Vagina (tissue), 2 donors: ENCODE data around the gene ADAMTS2. TPM values are rescaled to one million over a fixed set of nuclear protein-coding genes. Genes with fewer than 3 reads are reported as not detected.

Source experiments
- DNase-seq, 2 donors: peaks; one replicate each; pipeline ENCODE4 v3.0.0-alpha.2; 2017; ENCODE audit errors: extremely low spot score in 2 of 2
- H3K27ac ChIP-seq: fragments of 200-600 bp; sonication (generic); one replicate; pipeline ENCODE4 v1.5.1; 2019
- H3K27me3 ChIP-seq: fragments of 200-600 bp; sonication (generic); one replicate; pipeline ENCODE4 v1.5.1; 2019
- H3K36me3 ChIP-seq, 2 donors: fragments of 200-600 bp; sonication (generic); one replicate each; pipeline ENCODE4 v1.5.1; 2017 to 2019
- H3K4me1 ChIP-seq: fragments of 200-600 bp; sonication (generic); one replicate; pipeline ENCODE4 v1.5.1; 2019
- H3K4me3 ChIP-seq, 2 donors: fragments of 200-600 bp; sonication (generic); 1 replicate in 1 of 2; 2 replicates in 1 of 2; pipeline ENCODE4 v1.5.1; 2016 to 2019
- H3K9me3 ChIP-seq: fragments of 200-600 bp; sonication (generic); one replicate; pipeline ENCODE4 v1.5.1; 2019
- POLR2A ChIP-seq, 2 donors: fragments of 450-650 bp; IDR thresholded peaks; one replicate each; pipeline ENCODE4 v1.6.1; 2017; ENCODE audit warnings: antibody characterized with exemption in 2 of 2, mild to moderate bottlenecking in 2 of 2, moderate library complexity in 2 of 2
- POLR2AphosphoS5 ChIP-seq, 2 donors: sonication (generic); formaldehyde crosslinking; IDR thresholded peaks; one replicate each; pipeline ENCODE4 v1.9.0; 2017; ENCODE audit warnings: antibody characterized with exemption in 2 of 2, mild to moderate bottlenecking in 2 of 2, low read depth in 1 of 2; ENCODE audit not compliant: insufficient read depth in 1 of 2
- intact Hi-C: fragments of 100-400 bp; cut with DNase I; formaldehyde crosslinking; loops from one replicate; pipeline ENCODE4 v1.15.1; 2023
- total RNA-seq: library from RNA; depleted of rRNA; stranded (reverse); fragments of >200 nt; gene quantifications from one replicate; pipeline ENCODE4 v1.2.3, GENCODE V29; 2016
- TF ChIP-seq, protein P1 (sequence below), 3 experiments: fragments of 450-650 bp in 2 of 3; fragments of 200-600 bp in 1 of 3; sonication (generic) in 1 of 3; IDR thresholded peaks; one replicate each; pipeline ENCODE4 v1.5.1; 2017 to 2019; ENCODE audit warnings: antibody characterized with exemption in 3 of 3, mild to moderate bottlenecking in 2 of 3, moderate library complexity in 2 of 3

Gene ADAMTS2
- total RNA-seq, 1 donor from 2014 or later, result 17.4 TPM

GRCh38 chr5:179118756-179119414 lies 226.4 kb downstream of the ADAMTS2 start:
- Histone ChIP-seq H3K9me3 (no peaks in the 10 kb centered on the region), H3K36me3 (no peaks in the 10 kb centered on the region), H3K4me3 (no peak overlapping the region), H3K27me3 (no peaks in the 10 kb centered on the region), H3K27ac (no peak overlapping the region), H3K4me1 (no peaks in the 10 kb centered on the region)
- TF ChIP-seq, protein P1, sequence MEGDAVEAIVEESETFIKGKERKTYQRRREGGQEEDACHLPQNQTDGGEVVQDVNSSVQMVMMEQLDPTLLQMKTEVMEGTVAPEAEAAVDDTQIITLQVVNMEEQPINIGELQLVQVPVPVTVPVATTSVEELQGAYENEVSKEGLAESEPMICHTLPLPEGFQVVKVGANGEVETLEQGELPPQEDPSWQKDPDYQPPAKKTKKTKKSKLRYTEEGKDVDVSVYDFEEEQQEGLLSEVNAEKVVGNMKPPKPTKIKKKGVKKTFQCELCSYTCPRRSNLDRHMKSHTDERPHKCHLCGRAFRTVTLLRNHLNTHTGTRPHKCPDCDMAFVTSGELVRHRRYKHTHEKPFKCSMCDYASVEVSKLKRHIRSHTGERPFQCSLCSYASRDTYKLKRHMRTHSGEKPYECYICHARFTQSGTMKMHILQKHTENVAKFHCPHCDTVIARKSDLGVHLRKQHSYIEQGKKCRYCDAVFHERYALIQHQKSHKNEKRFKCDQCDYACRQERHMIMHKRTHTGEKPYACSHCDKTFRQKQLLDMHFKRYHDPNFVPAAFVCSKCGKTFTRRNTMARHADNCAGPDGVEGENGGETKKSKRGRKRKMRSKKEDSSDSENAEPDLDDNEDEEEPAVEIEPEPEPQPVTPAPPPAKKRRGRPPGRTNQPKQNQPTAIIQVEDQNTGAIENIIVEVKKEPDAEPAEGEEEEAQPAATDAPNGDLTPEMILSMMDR (IDR thresholded peaks at IDR 0.05), result no peak
- TF ChIP-seq POLR2AphosphoS5 (IDR thresholded peaks at IDR 0.05; ENCODE audit: insufficient read depth in 1 of 2, low read depth in 1 of 2) (no peak), POLR2A (IDR thresholded peaks at IDR 0.05) (no peak)
- peak in 1 of 2 donors; percentile 13 for DNase-seq
- intact Hi-C loops, result no loop called here

DNA sequence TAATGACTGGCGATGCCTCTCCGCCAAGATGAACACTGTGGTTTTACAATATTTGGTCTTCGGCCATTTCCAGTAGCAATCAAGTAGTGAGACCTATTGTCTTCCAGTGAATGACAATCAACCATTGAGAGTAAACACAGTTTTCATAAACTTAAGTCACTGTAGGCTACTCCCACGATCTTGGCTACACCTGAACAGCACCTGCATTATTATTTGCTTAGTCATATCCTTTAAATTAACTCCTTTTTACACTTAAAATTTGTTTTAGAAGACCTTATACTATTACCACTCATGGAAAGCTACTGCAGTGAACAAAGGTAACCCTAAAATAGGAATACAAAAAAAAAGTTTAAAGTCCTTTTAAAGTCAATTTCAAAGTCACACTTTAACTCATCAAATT lies 226.9 kb downstream of the ADAMTS2 start:
- H3K9me3 ChIP-seq, result no peaks in the 10 kb centered on the region
- H3K4me1 ChIP-seq, result no peaks in the 10 kb centered on the region
- no peak overlapping the region for H3K4me3 ChIP-seq
- H3K27me3 ChIP-seq, result no peaks in the 10 kb centered on the region
- no peak for DNase-seq
- H3K27ac ChIP-seq, result no peak overlapping the region
- intact Hi-C loops, result no loop called here
- TF ChIP-seq POLR2AphosphoS5 (IDR thresholded peaks at IDR 0.05; ENCODE audit: insufficient read depth in 1 of 2, low read depth in 1 of 2) (no peak), POLR2A (IDR thresholded peaks at IDR 0.05) (no peak)
- TF ChIP-seq, protein P1 (IDR thresholded peaks at IDR 0.05), result no peak
- no peaks in the 10 kb centered on the region for H3K36me3 ChIP-seq

DNA sequence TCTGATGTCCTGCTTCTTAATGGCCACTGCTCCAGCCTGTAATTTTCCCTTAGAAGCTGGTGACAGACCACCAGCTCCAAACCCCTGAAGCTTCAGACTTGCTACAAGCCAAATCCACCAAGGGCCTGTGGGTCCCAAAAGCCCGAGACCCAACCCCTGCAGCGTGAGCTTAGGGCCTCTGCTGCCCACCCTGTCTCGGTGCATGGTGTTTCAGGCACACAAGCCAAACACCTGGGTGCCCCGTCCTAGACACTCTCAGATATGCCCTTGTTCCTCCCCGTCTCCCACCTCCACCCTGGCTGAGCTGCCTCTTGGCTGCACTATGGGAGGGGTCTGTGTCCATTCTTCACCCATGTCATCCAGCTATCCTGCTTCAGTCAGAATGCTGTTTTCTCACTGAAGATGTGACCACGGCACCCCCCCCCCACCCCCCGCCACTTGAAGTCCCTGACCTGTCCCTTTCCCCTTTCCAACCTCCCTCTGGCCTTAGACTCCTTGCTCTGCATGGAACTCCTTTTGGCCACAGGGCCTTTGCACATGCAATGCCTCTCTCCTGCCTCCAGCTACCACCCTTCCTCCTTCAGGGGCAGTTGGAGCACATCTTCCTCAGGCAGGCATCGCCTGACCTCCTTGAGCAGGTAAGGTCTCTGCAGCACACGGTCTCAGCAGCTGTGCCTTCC lies 229.3 kb downstream of the ADAMTS2 start:
- TF ChIP-seq POLR2A (IDR thresholded peaks at IDR 0.05) (no peak), POLR2AphosphoS5 (IDR thresholded peaks at IDR 0.05; ENCODE audit: insufficient read depth in 1 of 2, low read depth in 1 of 2) (no peak)
- TF ChIP-seq, protein P1 (IDR thresholded peaks at IDR 0.05), result no peak
- intact Hi-C loops, result no loop called here
- Histone ChIP-seq H3K27me3 (no peaks in the 10 kb centered on the region), H3K27ac (no peak overlapping the region), H3K4me3 (no peak overlapping the region), H3K4me1 (no peaks in the 10 kb centered on the region), H3K9me3 (no peaks in the 10 kb centered on the region), H3K36me3 (no peaks in the 10 kb centered on the region)
- DNase-seq, result peak; percentile 70 to 89

GRCh38 chr5:179115307-179115706 lies 230.0 kb downstream of the ADAMTS2 start:
- Histone ChIP-seq H3K4me1 (no peaks in the 10 kb centered on the region), H3K9me3 (no peaks in the 10 kb centered on the region), H3K4me3 (no peak overlapping the region), H3K27me3 (no peaks in the 10 kb centered on the region), H3K27ac (no peak overlapping the region), H3K36me3 (no peaks in the 10 kb centered on the region)
- TF ChIP-seq, protein P1 (IDR thresholded peaks at IDR 0.05), result no peak
- TF ChIP-seq POLR2AphosphoS5 (IDR thresholded peaks at IDR 0.05; ENCODE audit: insufficient read depth in 1 of 2, low read depth in 1 of 2) (no peak), POLR2A (IDR thresholded peaks at IDR 0.05) (no peak)
- intact Hi-C loops, result no loop called here
- DNase-seq, result peak in 1 of 2 donors; percentile 2

- Histone ChIP-seq H3K4me3 (no peak overlapping the region), H3K36me3 (no peaks in the 10 kb centered on the region), H3K27ac (no peak overlapping the region), H3K27me3 (no peaks in the 10 kb centered on the region), H3K9me3 (no peaks in the 10 kb centered on the region), H3K4me1 (no peaks in the 10 kb centered on the region)
- DNase-seq, result peak in 1 of 2 donors; percentile 76
- intact Hi-C loops, result no loop called here
- TF ChIP-seq POLR2A (IDR thresholded peaks at IDR 0.05), result no peak
- TF ChIP-seq, protein P1 (IDR thresholded peaks at IDR 0.05), result no peak
- TF ChIP-seq POLR2AphosphoS5 (IDR thresholded peaks at IDR 0.05; ENCODE audit: insufficient read depth in 1 of 2, low read depth in 1 of 2), result no peak
Observed at GRCh38 chr5:179114756-179115155, 230.5 kb downstream of the ADAMTS2 start.
